OCI-LY3 (cell line): ENCODE data around the gene SMYD2.
A peak's percentile ranks its signal among the peaks of the same experiment; 100 is the strongest.

Source experiments
- H2AFZ ChIP-seq: fragments of 200-600, 300-600 bp; shearing (Covaris generic); 2 replicates; pipeline ENCODE4 v1.6.0; 2014; ENCODE audit warnings: antibody characterized with exemption, low read depth, low read length
- H3K27ac ChIP-seq: fragments of 200-600, 300-600 bp; sonication (generic); 2 replicates; pipeline ENCODE4 v1.5.1; 2014; ENCODE audit warnings: mild to moderate bottlenecking, low read length, moderate library complexity, mixed read lengths
- H3K27me3 ChIP-seq: fragments of 200-600, 300-600 bp; sonication (generic); 2 replicates; pipeline ENCODE4 v1.6.1; 2014; ENCODE audit warnings: low read depth, low read length, mixed read lengths
- H3K36me3 ChIP-seq: fragments of 200-600, 300-600 bp; sonication (generic); replicated peaks from 2 replicates; pipeline ENCODE3; 2014; ENCODE audit warnings: low read depth, low read length, mixed read lengths
- H3K4me1 ChIP-seq: fragments of 300-600, 200-600 bp; sonication (generic); 2 replicates; pipeline ENCODE4 v1.6.1; 2014; ENCODE audit warnings: low read length, mixed read lengths
- H3K4me2 ChIP-seq: fragments of 200-600, 300-600 bp; sonication (generic); 2 replicates; pipeline ENCODE4 v1.6.1; 2014; ENCODE audit warnings: low read length, mixed read lengths
- H3K4me3 ChIP-seq: fragments of 300-600, 200-600 bp; sonication (generic); 2 replicates; pipeline ENCODE4 v1.5.1; 2014; ENCODE audit warnings: antibody characterized with exemption, mild to moderate bottlenecking, low read length, moderate library complexity
- H3K79me2 ChIP-seq: fragments of 300-600, 200-600 bp; shearing (Covaris generic); 2 replicates; pipeline ENCODE4 v1.6.1; 2014; ENCODE audit warnings: mild to moderate bottlenecking, low read length, mixed read lengths
- H3K9ac ChIP-seq: fragments of 300-600, 200-600 bp; shearing (Covaris generic); 2 replicates; pipeline ENCODE4 v1.6.0; 2014; ENCODE audit warnings: mild to moderate bottlenecking, low read length, moderate library complexity
- H3K9me3 ChIP-seq: fragments of 200-600, 300-600 bp; shearing (Covaris generic); 2 replicates; pipeline ENCODE4 v1.6.1; 2014; ENCODE audit warnings: low read length, mixed read lengths; ENCODE audit not compliant: insufficient read depth
- H4K20me1 ChIP-seq: fragments of 200-600, 300-600 bp; sonication (generic); 2 replicates; pipeline ENCODE4 v1.6.1; 2016; ENCODE audit warnings: low read length, mixed read lengths; ENCODE audit not compliant: insufficient read depth
- CTCF ChIP-seq: fragments of 200-600, 300-600 bp; sonication (generic); IDR thresholded peaks from 2 replicates; pipeline ENCODE4 v1.5.1; 2014; ENCODE audit warnings: antibody characterized with exemption, low read length, low read depth
- EZH2phosphoT487 ChIP-seq: fragments of 200-600 bp; shearing (Covaris generic); IDR thresholded peaks from 2 replicates; pipeline ENCODE4 v1.6.1; 2018; ENCODE audit warnings: antibody characterized with exemption, mixed run types, low read depth

SMYD2 gene

GRCh38 chr1:214255509-214255908, 25.4 kb upstream of the SMYD2 start:
- Histone ChIP-seq H3K9me3 (no peaks in the 10 kb centered on the region), H3K4me2 (no peak overlapping the region), H3K4me1 (peaks cover 10% of the 10 kb centered on the region), H3K27ac (no peak overlapping the region), H2AFZ (no peak overlapping the region), H3K27me3 (peaks cover 70% of the 10 kb centered on the region), H3K36me3 (no peaks in the 10 kb centered on the region), H4K20me1 (no peaks in the 10 kb centered on the region), H3K79me2 (no peaks in the 10 kb centered on the region), H3K4me3 (no peak overlapping the region), H3K9ac (no peak overlapping the region)
- no peak for TF ChIP-seq EZH2phosphoT487

DNA sequence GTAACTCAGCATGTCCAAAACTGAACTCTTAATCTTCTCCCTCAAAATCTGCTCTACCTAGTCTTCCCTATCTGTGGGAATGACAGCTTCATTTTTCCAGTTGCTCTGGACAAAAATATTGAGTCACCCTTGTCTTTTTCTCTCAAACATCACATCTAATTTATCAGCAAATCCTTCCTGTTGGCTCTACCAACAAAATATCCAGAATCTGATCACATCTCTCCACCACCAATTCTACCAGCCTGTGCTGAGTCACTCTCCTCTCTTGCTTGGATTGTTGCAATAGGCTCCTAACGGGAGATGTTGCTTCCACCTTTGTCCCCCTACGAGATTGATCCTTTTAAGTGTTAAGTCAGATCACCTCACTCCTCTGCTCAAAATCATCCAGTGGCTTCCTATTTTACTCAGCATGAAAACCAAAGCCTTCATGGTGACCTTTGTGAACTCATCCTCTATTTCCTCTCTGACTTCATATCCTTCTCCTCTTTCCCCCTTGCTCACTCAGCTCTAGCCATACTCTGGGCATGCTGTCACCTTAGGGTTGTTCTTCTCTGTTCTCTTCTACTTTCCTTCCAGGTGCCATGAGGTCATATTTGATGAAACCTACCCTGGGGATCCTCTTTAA, 21.5 kb upstream of the SMYD2 start:
- H4K20me1 ChIP-seq: no peaks in the 10 kb centered on the region
- H3K9me3 ChIP-seq: no peaks in the 10 kb centered on the region
- H3K36me3 ChIP-seq: no peaks in the 10 kb centered on the region
- H2AFZ ChIP-seq: no peak overlapping the region
- no peak overlapping the region for H3K9ac ChIP-seq
- TF ChIP-seq EZH2phosphoT487: no peak
- no peaks in the 10 kb centered on the region for H3K79me2 ChIP-seq
- H3K4me2 ChIP-seq: peak overlapping the region; percentile 33
- H3K27ac ChIP-seq: no peak overlapping the region
- peaks cover 30% of the 10 kb centered on the region for H3K4me1 ChIP-seq
- peaks cover 69% of the 10 kb centered on the region for H3K27me3 ChIP-seq
- no peak overlapping the region for H3K4me3 ChIP-seq

DNA sequence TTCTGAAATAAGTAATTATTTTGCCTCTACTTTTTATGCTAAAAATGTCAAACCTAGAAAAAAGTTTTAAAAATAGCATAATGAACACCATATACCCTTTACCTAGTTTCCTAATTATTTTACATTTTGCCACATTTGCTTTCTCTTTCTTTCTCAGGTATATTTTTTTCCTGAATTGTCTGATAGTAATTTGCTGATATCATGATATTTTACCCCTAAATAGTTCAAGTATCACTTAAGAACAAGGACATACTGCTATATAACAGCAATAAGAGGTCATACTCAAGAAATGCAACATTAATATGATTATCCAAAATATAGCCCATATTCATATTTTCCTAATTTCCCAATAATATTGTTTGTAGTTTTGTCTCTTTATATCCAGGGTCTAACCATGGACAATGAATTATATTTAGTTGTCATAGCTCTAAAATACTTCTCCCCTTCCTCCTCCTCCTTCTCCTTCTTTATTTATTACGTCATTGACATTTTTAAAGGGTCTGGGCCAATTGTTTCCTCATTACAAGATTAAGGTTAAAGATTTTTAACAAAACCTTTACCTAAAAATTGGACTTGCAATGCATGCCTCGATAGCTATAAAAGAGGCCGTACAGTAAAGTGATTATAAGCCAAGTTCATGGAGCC, 20.3 kb upstream of the SMYD2 start:
- no peaks in the 10 kb centered on the region for H3K9me3 ChIP-seq
- no peaks in the 10 kb centered on the region for H4K20me1 ChIP-seq
- H3K4me3 ChIP-seq: no peak overlapping the region
- no peak overlapping the region for H3K9ac ChIP-seq
- H3K4me2 ChIP-seq: no peak overlapping the region
- peaks cover 67% of the 10 kb centered on the region for H3K27me3 ChIP-seq
- H2AFZ ChIP-seq: no peak overlapping the region
- H3K27ac ChIP-seq: no peak overlapping the region
- peaks cover 33% of the 10 kb centered on the region for H3K4me1 ChIP-seq
- H3K36me3 ChIP-seq: no peaks in the 10 kb centered on the region
- no peaks in the 10 kb centered on the region for H3K79me2 ChIP-seq
- TF ChIP-seq EZH2phosphoT487 (no peak), CTCF (no peak)

DNA sequence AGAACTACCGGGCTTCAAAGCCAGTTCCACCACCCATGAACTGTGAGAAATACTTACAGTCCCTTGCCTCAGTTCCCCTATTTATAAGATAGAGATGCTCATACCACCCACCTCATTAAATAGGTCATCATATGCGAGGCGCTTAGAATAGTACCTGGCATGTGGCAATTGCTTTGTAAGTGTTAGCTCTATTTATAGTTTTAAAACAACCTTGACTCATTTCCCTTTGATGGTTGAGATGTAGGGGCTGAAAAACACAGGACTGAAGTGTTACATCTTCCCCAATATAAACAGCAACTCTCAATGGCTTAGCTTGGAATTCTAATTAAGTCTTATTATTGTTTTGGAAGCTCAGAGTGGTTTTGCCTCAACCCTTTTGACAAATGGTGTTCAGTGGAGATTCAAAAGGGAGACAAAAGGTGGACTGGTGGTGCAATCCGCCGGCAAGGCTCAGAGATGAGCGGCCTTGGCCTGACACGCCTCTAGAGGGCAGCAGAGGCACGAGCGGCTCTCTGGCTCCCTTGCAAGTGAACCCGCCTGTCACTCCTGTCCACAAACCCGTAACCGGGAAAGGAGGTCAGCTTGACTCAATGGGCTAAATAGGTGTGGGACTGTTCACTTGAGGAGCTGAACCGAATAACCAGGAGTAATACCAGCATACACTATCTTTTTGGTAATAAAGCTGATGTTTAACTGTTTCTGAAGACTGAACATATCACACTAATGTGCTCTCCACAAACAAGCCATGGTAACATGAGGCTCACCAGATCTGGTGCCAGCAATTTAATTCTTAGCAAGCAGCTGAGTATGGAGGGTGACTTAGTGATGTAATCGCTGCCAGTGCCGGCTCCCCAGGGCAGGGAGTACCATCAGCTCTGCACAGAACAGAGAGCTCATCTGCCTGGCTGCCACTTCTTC, 19.5 kb upstream of the SMYD2 start:
- Histone ChIP-seq H3K4me2 (peak overlapping the region; percentile 72), H3K27ac (no peak overlapping the region), H3K36me3 (no peaks in the 10 kb centered on the region), H3K79me2 (no peaks in the 10 kb centered on the region), H3K27me3 (peaks cover 70% of the 10 kb centered on the region), H4K20me1 (no peaks in the 10 kb centered on the region), H2AFZ (0 out of 2 replicates have a peak overlapping the region, but pooled peaks have one; percentile 13), H3K9me3 (no peaks in the 10 kb centered on the region), H3K4me3 (peak overlapping the region; percentile 56), H3K9ac (no peak overlapping the region), H3K4me1 (peaks cover 33% of the 10 kb centered on the region)
- TF ChIP-seq EZH2phosphoT487 (no peak), CTCF (peak; percentile 98)
